KOPT-K1 (cell line): ENCODE measurements around the gene ACVR1.
"Not testable (repeated sequence)": the region's sequence is repeated elsewhere in the genome, so short reads cannot be mapped to it uniquely, and the experiment has no call there.

Experiments used
- H3K27ac ChIP-seq: fragments of 200-600 bp; sonication (generic); 2 replicates; pipeline ENCODE4 v1.5.1; 2016; ENCODE audit warnings: antibody characterized with exemption, mild to moderate bottlenecking, low read depth, low read length; ENCODE audit not compliant: poor library complexity, severe bottlenecking
- H3K36me3 ChIP-seq: fragments of 200-600 bp; sonication (generic); 2 replicates; pipeline ENCODE4 v1.5.1; 2017; ENCODE audit warnings: antibody characterized with exemption, mild to moderate bottlenecking, low read length, moderate library complexity; ENCODE audit not compliant: insufficient read depth
- H3K9me3 ChIP-seq: fragments of 200-600 bp; sonication (generic); 2 replicates; pipeline ENCODE4 v1.5.1; 2017; ENCODE audit warnings: antibody characterized with exemption, low read length, mild to moderate bottlenecking; ENCODE audit not compliant: insufficient read depth, poor library complexity, severe bottlenecking

ACVR1 gene

GRCh38 chr2:157761520-157761919 lies 114.6 kb downstream of the ACVR1 start:
- Histone ChIP-seq H3K9me3 (no peaks in the 10 kb centered on the region), H3K36me3 (no peaks in the 10 kb centered on the region), H3K27ac (no peak overlapping the region)

- Histone ChIP-seq H3K9me3 (no peaks in the 10 kb centered on the region), H3K36me3 (no peaks in the 10 kb centered on the region), H3K27ac (no peak overlapping the region)
Measured at GRCh38 chr2:157760949-157761348, 115.2 kb downstream of the ACVR1 start.

GRCh38 chr2:157759855-157760254 lies 116.3 kb downstream of the ACVR1 start:
- H3K36me3 ChIP-seq, result no peaks in the 10 kb centered on the region
- no peak overlapping the region for H3K27ac ChIP-seq
- H3K9me3 ChIP-seq, result no peaks in the 10 kb centered on the region

GRCh38 chr2:157758586-157758985 lies 117.5 kb downstream of the ACVR1 start:
- no peaks in the 10 kb centered on the region for H3K9me3 ChIP-seq
- no peaks in the 10 kb centered on the region for H3K36me3 ChIP-seq
- H3K27ac ChIP-seq, result no peak overlapping the region

GRCh38 chr2:157757500-157757899 lies 118.6 kb downstream of the ACVR1 start:
- no peaks in the 10 kb centered on the region for H3K36me3 ChIP-seq
- H3K9me3 ChIP-seq, result no peaks in the 10 kb centered on the region
- H3K27ac ChIP-seq, result no peak overlapping the region

- H3K36me3 ChIP-seq, H3K27ac ChIP-seq: not testable (repeated sequence)
Measured at GRCh38 chr2:157756447-157756846, 119.7 kb downstream of the ACVR1 start.

GRCh38 chr2:157751462-157752058 lies 124.6 kb downstream of the ACVR1 start:
- Histone ChIP-seq H3K36me3 (no peaks in the 10 kb centered on the region), H3K27ac (no peak overlapping the region), H3K9me3 (no peaks in the 10 kb centered on the region)

More at GRCh38 chr2:157756447-157756846, 119.7 kb downstream of the ACVR1 start:
- H3K9me3 ChIP-seq, result not testable (repeated sequence)

GRCh38 chr2:157749684-157750083 lies 126.4 kb downstream of the ACVR1 start:
- Histone ChIP-seq H3K27ac (no peak overlapping the region), H3K36me3 (no peaks in the 10 kb centered on the region)

GRCh38 chr2:157748371-157749142 lies 127.6 kb downstream of the ACVR1 start:
- Histone ChIP-seq H3K27ac (no peak overlapping the region), H3K9me3 (no peaks in the 10 kb centered on the region), H3K36me3 (no peaks in the 10 kb centered on the region)

More at GRCh38 chr2:157749684-157750083, 126.4 kb downstream of the ACVR1 start:
- H3K9me3 ChIP-seq, result no peaks in the 10 kb centered on the region

- Histone ChIP-seq H3K9me3 (no peaks in the 10 kb centered on the region), H3K36me3 (no peaks in the 10 kb centered on the region), H3K27ac (no peak overlapping the region)
Measured at GRCh38 chr2:157747695-157748370, 128.3 kb downstream of the ACVR1 start.

GRCh38 chr2:157747280-157747679 lies 128.8 kb downstream of the ACVR1 start:
- Histone ChIP-seq H3K27ac (no peak overlapping the region), H3K36me3 (no peaks in the 10 kb centered on the region), H3K9me3 (no peaks in the 10 kb centered on the region)

- no peaks in the 10 kb centered on the region for H3K36me3 ChIP-seq
- H3K27ac ChIP-seq, result no peak overlapping the region
Measured at GRCh38 chr2:157746234-157746950, 129.7 kb downstream of the ACVR1 start.

GRCh38 chr2:157744571-157745076 lies 131.5 kb downstream of the ACVR1 start:
- no peak overlapping the region for H3K27ac ChIP-seq
- no peaks in the 10 kb centered on the region for H3K36me3 ChIP-seq
- no peaks in the 10 kb centered on the region for H3K9me3 ChIP-seq

More at GRCh38 chr2:157746234-157746950, 129.7 kb downstream of the ACVR1 start:
- no peaks in the 10 kb centered on the region for H3K9me3 ChIP-seq

- Histone ChIP-seq H3K36me3 (no peaks in the 10 kb centered on the region), H3K9me3 (no peaks in the 10 kb centered on the region), H3K27ac (no peak overlapping the region)
Measured at GRCh38 chr2:157743051-157743450, 133.1 kb downstream of the ACVR1 start.
